ENCODE results near the gene NUTM2B.
"Not testable (repeated sequence)": the region's sequence is repeated elsewhere in the genome, so short reads cannot be mapped to it uniquely, and the experiment has no call there.

NUTM2B gene, protein sequence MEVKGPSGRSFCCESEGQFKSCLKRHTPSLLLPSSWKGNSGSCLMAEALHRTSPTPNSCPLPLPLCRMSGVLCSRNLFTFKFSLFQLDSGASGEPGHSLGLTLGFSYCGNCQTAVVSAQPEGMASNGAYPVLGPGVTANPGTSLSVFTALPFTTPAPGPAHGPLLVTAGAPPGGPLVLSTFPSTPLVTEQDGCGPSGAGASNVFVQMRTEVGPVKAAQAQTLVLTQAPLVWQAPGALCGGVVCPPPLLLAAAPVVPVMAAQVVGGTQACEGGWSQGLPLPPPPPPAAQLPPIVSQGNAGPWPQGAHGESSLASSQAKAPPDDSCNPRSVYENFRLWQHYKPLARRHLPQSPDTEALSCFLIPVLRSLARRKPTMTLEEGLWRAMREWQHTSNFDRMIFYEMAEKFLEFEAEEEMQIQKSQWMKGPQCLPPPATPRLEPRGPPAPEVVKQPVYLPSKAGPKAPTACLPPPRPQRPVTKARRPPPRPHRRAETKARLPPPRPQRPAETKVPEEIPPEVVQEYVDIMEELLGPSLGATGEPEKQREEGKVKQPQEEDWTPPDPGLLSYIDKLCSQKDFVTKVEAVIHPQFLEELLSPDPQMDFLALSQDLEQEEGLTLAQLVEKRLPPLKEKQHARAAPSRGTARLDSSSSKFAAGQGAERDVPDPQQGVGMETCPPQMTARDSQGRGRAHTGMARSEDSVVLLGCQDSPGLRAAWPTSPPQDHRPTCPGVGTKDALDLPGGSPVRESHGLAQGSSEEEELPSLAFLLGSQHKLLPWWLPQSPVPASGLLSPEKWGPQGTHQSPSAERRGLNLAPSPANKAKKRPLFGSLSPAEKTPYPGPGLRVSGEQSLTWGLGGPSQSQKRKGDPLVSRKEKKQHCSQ

DNA sequence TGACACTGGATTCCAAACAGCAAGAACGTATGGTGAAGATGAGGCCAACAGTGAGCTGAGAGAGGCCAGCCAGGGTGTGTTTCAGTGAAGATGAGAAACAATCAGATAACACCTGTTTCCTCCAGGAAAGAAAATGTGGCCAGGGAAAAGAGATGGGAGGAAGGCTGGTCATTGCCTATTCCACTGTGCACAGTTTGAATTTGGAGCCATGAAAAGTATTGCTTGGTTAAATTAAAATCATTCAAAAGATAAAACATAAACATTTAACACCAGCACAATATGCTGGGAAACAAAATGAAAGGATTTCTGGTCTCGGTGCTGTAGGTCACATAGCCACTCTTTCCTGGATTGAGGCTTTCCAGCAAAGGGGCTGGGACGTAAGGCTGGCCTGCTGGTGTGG, at the start of gene NUTM2B:
Gene NUTM2B (plus strand): TSS at position 301 of the 400 bp plus-strand sequence. CDS start 383 bp downstream, outside the sequence.
- not testable (repeated sequence) for H3K27ac ChIP-seq

GRCh38 chr10:79663287-79663686, 39.7 kb upstream of the NUTM2B start:
- not testable (repeated sequence) for H3K27ac ChIP-seq

DNA sequence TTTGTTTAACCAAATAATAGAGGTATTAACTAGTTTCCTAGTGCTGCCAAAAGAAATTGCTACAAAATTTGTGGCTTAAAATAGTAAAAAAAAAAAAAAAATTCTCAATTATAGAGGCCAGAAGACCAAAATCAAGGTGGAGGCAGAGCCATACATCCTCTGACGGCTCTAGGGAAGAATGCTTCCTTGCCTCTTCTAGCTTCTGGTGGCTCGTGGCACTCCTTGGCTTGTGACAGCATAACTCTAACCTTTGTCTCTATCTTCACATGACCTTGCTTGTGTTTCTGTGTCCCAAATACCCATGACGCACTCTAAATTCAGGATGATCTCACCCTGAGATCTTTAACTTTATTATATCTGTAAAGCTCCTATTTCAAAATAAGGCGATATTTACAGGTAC, 38.3 kb upstream of the NUTM2B start:
- H3K27ac ChIP-seq, result not testable (repeated sequence)

DNA sequence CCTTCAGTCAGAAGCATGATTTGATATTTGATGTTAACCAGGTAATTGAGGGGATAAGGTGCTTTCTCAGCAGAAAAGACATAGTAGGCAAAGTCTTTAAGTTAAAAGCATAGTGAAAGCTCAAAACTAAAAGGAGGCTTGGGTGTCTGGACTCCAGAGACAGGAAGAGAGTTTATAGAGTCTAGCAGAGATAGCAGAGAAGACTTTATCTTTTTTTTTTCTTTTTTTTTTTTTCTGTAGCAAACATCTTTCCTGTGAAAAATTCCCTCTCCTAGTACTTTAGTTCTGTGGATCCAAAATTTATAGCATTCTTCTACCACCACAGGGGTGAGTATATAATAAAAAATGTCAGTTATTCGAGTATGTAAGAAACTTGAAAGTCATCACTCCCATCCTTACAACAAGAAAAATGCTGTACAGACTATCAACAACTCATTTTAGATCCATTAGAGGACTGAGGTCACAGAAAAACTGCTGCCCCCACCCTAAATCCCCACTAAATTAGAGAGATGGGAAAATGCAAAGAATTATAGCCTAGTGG, 33.7 kb upstream of the NUTM2B start:
- not testable (repeated sequence) for H3K27ac ChIP-seq

GRCh38 chr10:79674878-79675277, 28.1 kb upstream of the NUTM2B start:
- H3K27ac ChIP-seq, result not testable (repeated sequence)

- not testable (repeated sequence) for H3K27ac ChIP-seq
Measured at GRCh38 chr10:79683026-79683883, 19.8 kb upstream of the NUTM2B start.

DNA sequence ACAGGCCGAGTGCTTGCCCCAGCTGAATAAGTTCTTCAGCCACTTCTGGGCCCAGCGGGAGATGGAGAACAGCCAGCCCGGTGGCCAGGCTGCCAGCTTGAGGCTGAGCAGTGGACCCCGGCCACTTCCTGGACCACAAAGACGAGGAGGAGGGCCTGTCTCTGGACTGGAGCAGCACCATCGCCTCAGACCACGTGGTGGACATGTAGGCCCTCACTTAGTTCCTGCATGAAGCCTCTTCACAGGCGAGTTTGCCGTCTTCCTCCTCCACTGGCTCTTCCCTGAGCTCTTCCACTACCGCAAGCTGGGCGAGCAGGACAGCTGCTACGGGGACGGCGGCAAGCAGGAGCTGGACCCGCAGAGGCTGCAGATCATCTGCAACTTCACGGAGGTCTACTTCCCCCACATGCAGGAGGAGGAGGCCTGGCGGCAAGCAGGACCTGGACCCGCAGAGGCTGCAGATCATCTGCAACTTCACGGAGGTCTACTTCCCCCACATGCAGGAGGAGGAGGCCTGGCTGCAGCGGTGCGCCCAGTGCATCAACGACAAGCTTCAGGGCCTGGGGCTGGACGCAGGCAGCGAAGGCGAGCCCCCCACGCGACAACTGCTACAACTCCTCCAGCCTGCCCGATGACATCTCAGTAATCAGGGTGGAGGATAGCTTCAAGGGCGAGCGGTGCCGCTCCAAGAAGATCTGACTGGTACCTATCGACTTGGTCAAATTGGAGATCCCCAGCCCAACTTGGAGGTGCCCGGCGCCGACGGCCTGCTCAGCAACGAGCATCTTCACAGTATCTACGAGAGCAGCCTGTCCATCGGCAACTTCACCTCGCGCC, 18.9 kb upstream of the NUTM2B start:
- not testable (repeated sequence) for H3K27ac ChIP-seq

DNA sequence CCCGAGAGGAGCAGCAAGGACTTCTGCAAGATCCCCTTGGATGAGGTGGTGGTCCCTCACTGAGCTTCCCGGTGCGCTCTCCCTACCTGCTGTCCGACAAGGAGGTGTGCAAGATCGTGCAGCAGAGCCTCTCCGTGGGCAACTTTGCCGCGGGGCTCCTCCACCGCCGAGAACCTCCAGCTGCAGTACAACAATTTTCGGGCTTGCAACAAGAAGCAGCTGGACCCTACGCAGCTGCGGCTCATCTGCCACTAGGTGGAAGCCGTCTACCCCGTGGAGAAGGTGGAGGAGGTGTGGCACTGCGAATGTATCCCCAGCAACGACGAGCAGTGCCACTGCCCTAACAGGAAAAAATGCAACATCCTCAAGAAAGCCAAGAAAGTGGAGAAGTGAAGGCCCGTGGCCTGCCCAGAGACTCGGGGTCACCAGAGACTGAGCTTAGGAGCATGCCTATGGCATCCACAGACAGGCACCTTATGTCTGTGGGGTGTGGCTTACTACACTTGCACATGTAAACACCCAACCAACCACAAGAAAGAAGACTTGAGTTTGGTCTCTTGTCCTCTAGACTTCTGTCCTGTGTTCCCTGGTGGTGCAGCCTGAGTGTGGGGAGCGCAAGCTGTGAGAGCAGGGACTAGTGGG, 17.9 kb upstream of the NUTM2B start:
- H3K27ac ChIP-seq, result not testable (repeated sequence)

DNA sequence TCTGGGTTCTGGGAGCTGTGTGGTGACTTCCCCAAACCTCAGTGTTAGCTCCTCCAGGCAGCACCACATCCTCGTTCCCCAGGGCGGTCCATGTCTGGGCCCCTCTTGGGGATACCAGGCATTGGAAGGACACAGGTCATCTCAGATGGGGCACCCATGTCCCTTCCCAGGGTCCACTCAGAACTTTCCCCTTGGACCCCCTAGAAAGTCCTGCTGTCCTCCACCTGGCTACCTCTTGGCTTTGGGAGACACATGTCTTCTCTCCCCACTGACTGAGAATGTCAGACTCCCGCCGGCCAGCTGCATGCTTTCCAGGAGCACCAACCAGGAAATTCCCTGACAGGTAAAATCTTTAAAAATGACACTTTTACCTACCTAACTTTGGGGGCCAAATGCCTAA, 16.4 kb upstream of the NUTM2B start:
- not testable (repeated sequence) for H3K27ac ChIP-seq

DNA sequence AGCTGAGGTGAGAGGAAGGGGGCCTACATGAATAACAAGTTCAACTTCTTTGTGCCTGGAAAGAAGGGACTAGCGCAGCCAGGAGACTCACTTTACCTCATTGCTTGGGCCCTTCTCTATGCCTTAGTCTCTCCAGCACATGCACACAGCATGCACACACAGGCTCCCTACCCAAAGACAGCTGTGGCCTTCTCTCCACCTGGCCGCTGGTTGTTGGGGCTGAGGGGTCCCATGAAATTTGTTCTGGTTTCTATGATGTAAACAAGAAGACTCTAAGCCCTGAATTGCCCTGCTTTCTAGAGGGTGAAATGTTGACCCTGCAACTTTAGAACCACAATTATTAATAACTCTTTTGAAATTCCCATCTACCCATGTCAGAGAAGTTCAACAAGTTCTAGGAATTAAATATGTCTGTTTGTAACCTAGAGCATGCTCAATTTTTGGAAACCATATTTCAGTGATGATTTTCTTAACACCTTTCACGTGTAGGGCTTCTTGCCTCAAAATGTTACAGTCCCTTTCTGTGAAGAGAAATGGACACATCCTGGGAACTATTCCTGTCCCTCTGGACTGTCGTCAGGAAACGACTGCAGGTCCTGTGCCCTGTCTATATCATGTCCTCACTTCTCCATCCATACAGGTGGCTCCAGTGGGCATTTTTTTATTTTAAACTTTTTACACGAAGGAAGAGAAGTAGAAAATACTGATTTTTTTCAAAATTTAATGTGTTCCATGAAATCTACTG, 15.4 kb upstream of the NUTM2B start:
- not testable (repeated sequence) for H3K27ac ChIP-seq

DNA sequence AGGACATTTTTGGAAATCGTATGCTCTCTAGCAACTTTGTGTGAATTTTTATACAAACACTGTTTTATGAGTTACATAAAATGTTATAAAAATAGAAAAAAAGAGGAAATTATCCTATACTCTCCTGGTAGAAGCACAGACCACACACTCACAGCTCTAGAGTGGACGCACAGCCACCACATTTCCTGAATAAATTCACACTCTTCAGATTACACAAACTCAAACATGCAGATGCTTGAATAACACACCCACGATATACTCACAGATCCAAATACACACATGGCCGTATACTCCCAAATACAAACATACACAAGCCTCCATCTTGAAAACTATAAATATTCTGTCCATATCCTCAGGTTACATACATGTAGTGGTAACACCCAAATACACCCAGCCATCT, 14.2 kb upstream of the NUTM2B start:
- not testable (repeated sequence) for H3K27ac ChIP-seq

DNA sequence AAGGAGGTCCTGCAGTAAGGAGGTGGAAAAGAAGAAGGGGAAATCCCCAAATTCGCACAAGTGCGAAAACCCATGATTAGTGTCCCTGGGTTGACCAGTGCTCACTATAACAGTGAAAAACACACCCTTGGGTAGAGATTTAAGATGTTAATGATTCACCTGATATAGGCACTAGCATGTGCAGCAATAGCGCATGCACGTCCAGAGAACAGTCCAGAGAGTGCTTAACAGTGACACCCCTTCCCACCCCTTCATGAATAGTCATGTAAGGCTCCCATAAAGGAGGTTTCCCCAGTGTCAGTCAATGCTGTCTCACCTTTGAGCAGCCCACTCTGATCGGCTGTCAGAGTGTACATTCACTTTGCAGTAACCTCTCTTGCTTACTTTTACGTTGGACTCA, 6.4 kb upstream of the NUTM2B start:
- H3K27ac ChIP-seq, result not testable (repeated sequence)

GRCh38 chr10:79697141-79697540, 5.9 kb upstream of the NUTM2B start:
- H3K27ac ChIP-seq, result not testable (repeated sequence)

DNA sequence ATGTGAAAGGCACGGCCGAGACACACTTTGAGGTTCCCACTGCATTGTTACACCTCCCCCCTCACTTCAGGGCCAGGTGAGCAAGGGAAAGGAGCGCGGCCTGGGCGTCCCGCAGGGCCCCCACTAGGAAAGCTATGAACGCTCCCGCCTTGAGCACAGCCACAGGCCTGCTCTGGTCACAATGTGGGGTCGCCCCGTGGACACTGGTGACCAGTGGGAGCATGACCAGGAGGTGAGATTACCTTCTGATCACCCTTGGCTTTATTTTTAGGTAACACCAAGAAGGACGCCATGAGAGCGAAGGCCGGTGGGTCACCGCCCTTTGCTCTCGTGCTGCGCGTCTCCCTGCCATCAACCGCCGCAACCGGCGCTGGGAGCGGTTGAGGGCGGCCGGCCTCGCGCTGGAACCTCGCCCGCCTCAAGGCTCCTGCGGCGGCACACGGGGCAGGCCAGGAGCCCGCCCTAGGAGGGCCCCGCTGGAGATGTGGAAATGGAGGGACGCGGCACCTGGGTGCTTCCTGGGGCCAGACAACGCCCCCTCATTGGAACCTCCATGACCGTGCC, 2.6 kb upstream of the NUTM2B start:
- not testable (repeated sequence) for H3K27ac ChIP-seq

DNA sequence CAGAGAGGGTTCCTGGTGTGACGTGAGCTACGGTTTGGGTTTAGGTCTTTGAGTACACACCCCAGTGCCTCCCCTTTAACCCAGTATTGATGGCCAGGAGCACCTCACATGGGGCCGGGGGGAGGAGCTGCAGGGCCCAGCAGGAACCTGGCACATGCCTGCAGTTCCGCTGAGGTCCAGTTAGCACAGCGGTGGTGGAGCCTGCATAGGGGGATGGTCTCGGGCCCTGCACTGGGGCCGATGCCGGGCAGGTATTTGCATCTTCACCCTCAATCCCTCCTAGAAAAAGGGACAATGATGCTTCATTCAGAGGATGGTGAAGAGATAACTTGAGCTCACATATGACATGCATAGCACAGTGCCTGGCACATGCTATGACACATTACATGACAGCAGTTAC, 4.0 kb downstream of the NUTM2B start:
- not testable (repeated sequence) for H3K27ac ChIP-seq

GRCh38 chr10:79714976-79715375, 11.9 kb downstream of the NUTM2B start:
- H3K27ac ChIP-seq, result not testable (repeated sequence)

- H3K27ac ChIP-seq, result not testable (repeated sequence)
Measured at GRCh38 chr10:79716917-79717579, 14.0 kb downstream of the NUTM2B start.

DNA sequence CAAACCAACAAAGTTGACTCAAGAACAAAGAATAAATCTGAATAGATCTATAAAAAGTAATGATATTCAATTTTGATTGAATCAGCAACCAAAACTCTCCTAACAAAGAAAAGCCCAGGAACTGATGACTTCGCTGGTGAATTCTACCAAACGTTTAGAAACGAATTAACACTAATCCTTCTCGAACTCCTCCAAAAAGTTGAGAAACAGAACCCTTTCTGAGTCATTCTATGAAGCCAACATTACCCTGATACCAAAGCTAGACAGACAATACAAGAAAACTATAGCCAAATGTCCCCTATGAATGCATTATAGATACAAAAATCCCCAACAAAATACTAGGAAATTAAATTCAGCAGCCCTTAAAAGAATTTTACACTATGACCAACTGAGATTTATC, 17.0 kb downstream of the NUTM2B start:
- not testable (repeated sequence) for H3K27ac ChIP-seq

DNA sequence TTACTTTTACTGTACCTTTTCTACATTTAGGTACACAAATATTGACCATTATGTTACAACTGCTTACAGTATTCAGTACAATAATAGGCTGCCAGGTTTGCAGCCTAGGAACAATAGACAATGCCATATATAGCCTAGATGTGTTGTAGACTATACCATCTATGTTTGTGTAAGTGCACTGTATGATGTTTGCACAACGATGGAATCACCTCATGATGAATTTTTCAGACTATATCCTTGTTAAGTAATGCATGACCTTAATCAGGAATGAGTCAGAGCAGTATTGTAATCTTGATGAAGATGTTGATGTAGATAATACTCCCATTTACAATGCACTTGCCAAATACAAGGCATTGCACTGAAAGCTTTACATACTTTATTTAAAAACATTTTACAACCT, 23.6 kb downstream of the NUTM2B start:
- H3K27ac ChIP-seq, result peak overlapping the region; percentile 63
